Measurements from ENCODE around the gene ISOC2. TPM values are rescaled to one million over a fixed set of nuclear protein-coding genes. Genes with fewer than 3 reads are reported as not detected.
"Not testable (repeated sequence)": the region's sequence is repeated elsewhere in the genome, so short reads cannot be mapped to it uniquely, and the experiment has no call there.

The ISOC2 gene
- 86.7 and 97.9 TPM in 2 replicates for total RNA-seq (2012; rRNA removed)

GRCh38 chr19:55461259-55461973 is at the start of gene ISOC2:
ISOC2 (minus strand) TSS chr19:55461642; CDS start chr19:55456486, 5,156 bp downstream.
- H3K27me3 ChIP-seq (ENCODE audit: control insufficient read depth, insufficient read depth, low read length): no peaks in the 10 kb centered on the region
- H3K4me1 ChIP-seq (ENCODE audit: control insufficient read depth, insufficient read depth, low read length): peaks cover 25% of the 10 kb centered on the region
- H3K4me2 ChIP-seq (ENCODE audit: low read length): peak within 1 kb of the TSS; percentile 99
- peak within 1 kb of the TSS; percentile 97 for H3K4me3 ChIP-seq (ENCODE audit: low read length)
- H3K36me3 ChIP-seq (ENCODE audit: insufficient read depth, low read length): no peaks in the 10 kb centered on the region
- peak within 1 kb of the TSS; percentile 96 for H3K9ac ChIP-seq (ENCODE audit: low read depth, low read length)
- no peaks in the 10 kb centered on the region for H3K9me3 ChIP-seq (replicated peaks; ENCODE audit: low read length)

- Histone ChIP-seq H3K9me3 (replicated peaks; ENCODE audit: low read length) (no peaks in the 10 kb centered on the region), H3K4me1 (ENCODE audit: control insufficient read depth, insufficient read depth, low read length) (no peaks in the 10 kb centered on the region), H3K4me2 (ENCODE audit: low read length) (no peak overlapping the region), H3K27me3 (ENCODE audit: control insufficient read depth, insufficient read depth, low read length) (peaks cover 3% of the 10 kb centered on the region), H3K36me3 (ENCODE audit: insufficient read depth, low read length) (no peaks in the 10 kb centered on the region), H3K9ac (ENCODE audit: low read depth, low read length) (no peak overlapping the region), H3K4me3 (ENCODE audit: low read length) (no peak overlapping the region)
Observed at GRCh38 chr19:55508120-55508519, 46.7 kb upstream of the ISOC2 start.

GRCh38 chr19:55504981-55505380 is 43.5 kb upstream of the ISOC2 start:
- no peaks in the 10 kb centered on the region for H3K9me3 ChIP-seq (replicated peaks; ENCODE audit: low read length)
- H3K36me3 ChIP-seq (ENCODE audit: insufficient read depth, low read length): no peaks in the 10 kb centered on the region
- H3K4me3 ChIP-seq (ENCODE audit: low read length): no peak overlapping the region
- H3K9ac ChIP-seq (ENCODE audit: low read depth, low read length): no peak overlapping the region
- no peaks in the 10 kb centered on the region for H3K4me1 ChIP-seq (ENCODE audit: control insufficient read depth, insufficient read depth, low read length)
- no peak overlapping the region for H3K4me2 ChIP-seq (ENCODE audit: low read length)
- peaks cover 3% of the 10 kb centered on the region for H3K27me3 ChIP-seq (ENCODE audit: control insufficient read depth, insufficient read depth, low read length)

GRCh38 chr19:55504252-55504603 is 42.8 kb upstream of the ISOC2 start:
- Histone ChIP-seq H3K36me3 (ENCODE audit: insufficient read depth, low read length) (no peaks in the 10 kb centered on the region), H3K9me3 (replicated peaks; ENCODE audit: low read length) (no peaks in the 10 kb centered on the region), H3K9ac (ENCODE audit: low read depth, low read length) (no peak overlapping the region), H3K27me3 (ENCODE audit: control insufficient read depth, insufficient read depth, low read length) (peaks cover 3% of the 10 kb centered on the region), H3K4me1 (ENCODE audit: control insufficient read depth, insufficient read depth, low read length) (no peaks in the 10 kb centered on the region), H3K4me3 (ENCODE audit: low read length) (peak overlapping the region; percentile 79), H3K4me2 (ENCODE audit: low read length) (peak overlapping the region; percentile 98)

- Histone ChIP-seq H3K36me3 (ENCODE audit: insufficient read depth, low read length) (no peaks in the 10 kb centered on the region), H3K27me3 (ENCODE audit: control insufficient read depth, insufficient read depth, low read length) (peaks cover 3% of the 10 kb centered on the region), H3K4me2 (ENCODE audit: low read length) (peak overlapping the region; percentile 98), H3K9ac (ENCODE audit: low read depth, low read length) (peak overlapping the region; percentile 52), H3K9me3 (replicated peaks; ENCODE audit: low read length) (no peaks in the 10 kb centered on the region), H3K4me1 (ENCODE audit: control insufficient read depth, insufficient read depth, low read length) (no peaks in the 10 kb centered on the region), H3K4me3 (ENCODE audit: low read length) (peak overlapping the region; percentile 79)
Observed at GRCh38 chr19:55503502-55504251, 42.2 kb upstream of the ISOC2 start.

GRCh38 chr19:55503157-55503501 is 41.7 kb upstream of the ISOC2 start:
- no peak overlapping the region for H3K4me2 ChIP-seq (ENCODE audit: low read length)
- H3K4me1 ChIP-seq (ENCODE audit: control insufficient read depth, insufficient read depth, low read length): no peaks in the 10 kb centered on the region
- no peaks in the 10 kb centered on the region for H3K36me3 ChIP-seq (ENCODE audit: insufficient read depth, low read length)
- H3K9me3 ChIP-seq (replicated peaks; ENCODE audit: low read length): no peaks in the 10 kb centered on the region
- peaks cover 3% of the 10 kb centered on the region for H3K27me3 ChIP-seq (ENCODE audit: control insufficient read depth, insufficient read depth, low read length)
- no peak overlapping the region for H3K4me3 ChIP-seq (ENCODE audit: low read length)
- H3K9ac ChIP-seq (ENCODE audit: low read depth, low read length): no peak overlapping the region

- Histone ChIP-seq H3K4me2 (ENCODE audit: low read length) (no peak overlapping the region), H3K27me3 (ENCODE audit: control insufficient read depth, insufficient read depth, low read length) (peaks cover 3% of the 10 kb centered on the region), H3K9me3 (replicated peaks; ENCODE audit: low read length) (no peaks in the 10 kb centered on the region), H3K36me3 (ENCODE audit: insufficient read depth, low read length) (no peaks in the 10 kb centered on the region), H3K4me1 (ENCODE audit: control insufficient read depth, insufficient read depth, low read length) (no peaks in the 10 kb centered on the region), H3K4me3 (ENCODE audit: low read length) (no peak overlapping the region), H3K9ac (ENCODE audit: low read depth, low read length) (no peak overlapping the region)
Observed at GRCh38 chr19:55502197-55502952, 40.9 kb upstream of the ISOC2 start.

GRCh38 chr19:55500368-55500952 is 39.0 kb upstream of the ISOC2 start:
- H3K4me1 ChIP-seq (ENCODE audit: control insufficient read depth, insufficient read depth, low read length): no peaks in the 10 kb centered on the region
- no peaks in the 10 kb centered on the region for H3K9me3 ChIP-seq (replicated peaks; ENCODE audit: low read length)
- H3K36me3 ChIP-seq (ENCODE audit: insufficient read depth, low read length): no peaks in the 10 kb centered on the region
- H3K27me3 ChIP-seq (ENCODE audit: control insufficient read depth, insufficient read depth, low read length): peaks cover 3% of the 10 kb centered on the region
- H3K9ac ChIP-seq (ENCODE audit: low read depth, low read length): no peak overlapping the region
- no peak overlapping the region for H3K4me2 ChIP-seq (ENCODE audit: low read length)
- no peak overlapping the region for H3K4me3 ChIP-seq (ENCODE audit: low read length)

- no peaks in the 10 kb centered on the region for H3K36me3 ChIP-seq (ENCODE audit: insufficient read depth, low read length)
- H3K9ac ChIP-seq (ENCODE audit: low read depth, low read length): no peak overlapping the region
- no peaks in the 10 kb centered on the region for H3K27me3 ChIP-seq (ENCODE audit: control insufficient read depth, insufficient read depth, low read length)
- H3K4me1 ChIP-seq (ENCODE audit: control insufficient read depth, insufficient read depth, low read length): no peaks in the 10 kb centered on the region
- H3K4me2 ChIP-seq (ENCODE audit: low read length): no peak overlapping the region
- no peaks in the 10 kb centered on the region for H3K9me3 ChIP-seq (replicated peaks; ENCODE audit: low read length)
- no peak overlapping the region for H3K4me3 ChIP-seq (ENCODE audit: low read length)
Observed at GRCh38 chr19:55498246-55498840, 36.9 kb upstream of the ISOC2 start.

GRCh38 chr19:55497763-55498162 is 36.3 kb upstream of the ISOC2 start:
- Histone ChIP-seq H3K4me1 (ENCODE audit: control insufficient read depth, insufficient read depth, low read length) (no peaks in the 10 kb centered on the region), H3K4me2 (ENCODE audit: low read length) (no peak overlapping the region), H3K9ac (ENCODE audit: low read depth, low read length) (no peak overlapping the region), H3K27me3 (ENCODE audit: control insufficient read depth, insufficient read depth, low read length) (no peaks in the 10 kb centered on the region), H3K36me3 (ENCODE audit: insufficient read depth, low read length) (no peaks in the 10 kb centered on the region), H3K9me3 (replicated peaks; ENCODE audit: low read length) (no peaks in the 10 kb centered on the region), H3K4me3 (ENCODE audit: low read length) (no peak overlapping the region)

GRCh38 chr19:55496820-55497219 is 35.4 kb upstream of the ISOC2 start:
- not testable (repeated sequence) for H3K4me3 ChIP-seq (ENCODE audit: low read length); H3K36me3 ChIP-seq (ENCODE audit: insufficient read depth, low read length); H3K9ac ChIP-seq (ENCODE audit: low read depth, low read length); H3K27me3 ChIP-seq (ENCODE audit: control insufficient read depth, insufficient read depth, low read length); H3K4me1 ChIP-seq (ENCODE audit: control insufficient read depth, insufficient read depth, low read length); H3K4me2 ChIP-seq (ENCODE audit: low read length); H3K9me3 ChIP-seq (replicated peaks; ENCODE audit: low read length)

Data from skeletal muscle satellite cell (primary cell).